HCT116 (cell line): Measurements from ENCODE around the gene DPYD. TPM values are rescaled to one million over a fixed set of nuclear protein-coding genes. Genes with fewer than 3 reads are reported as not detected.

Source experiments
- ATAC-seq: fragments of 200-7000 bp; cut with Tn5 transposase; 2 replicates; pipeline ENCODE4 v1.9.1; 2020; ENCODE audit warnings: mild to moderate bottlenecking, moderate library complexity
- BruUV-seq: library from RNA; stranded (reverse); fragments of 400-500 nt; replicated peaks from 2 replicates; lab custom pipeline; 2021; lab: Mats Ljungman, UMichigan
- CTCF ChIA-PET: fragments of 300-600 bp; sonication (Branson Sonifier 250); formaldehyde crosslinking; loops from one replicate; lab custom pipeline; 2021; ENCODE audit warnings: antibody characterized with exemption; lab: Charles Lee
- POLR2A ChIA-PET: fragments of 300-600, 350-600 bp; sonication (Branson Sonifier 250); formaldehyde crosslinking; loops from one replicate; lab custom pipeline; 2021; ENCODE audit warnings: antibody characterized with exemption; lab: Charles Lee
- RAD21 ChIA-PET, 2 experiments: fragments of 300-600 bp; sonication (Branson Sonifier 250); formaldehyde crosslinking; loops; one replicate each; lab custom pipeline; 2023; ENCODE audit warnings: low total read pairs in 2 of 2; ENCODE audit not compliant: uncharacterized antibody in 2 of 2, unreplicated experiment in 2 of 2, low non-redundant PET in 1 of 2; lab: Charles Lee
- DNase-seq: peaks from one replicate; pipeline ENCODE4 v3.0.0-alpha.2; 2010; ENCODE audit warnings: low read depth, low spot score
- H2AFZ ChIP-seq: fragments of 200-600 bp; shearing (Covaris generic), sonication (generic); 2 replicates; pipeline ENCODE4 v1.6.1; 2017; ENCODE audit warnings: low read depth, mixed run types, mixed read lengths, antibody characterized with exemption, low read length; ENCODE audit not compliant: poor library complexity, severe bottlenecking
- H3K27ac ChIP-seq: 2 replicates; pipeline ENCODE4 v1.5.1; 2012; ENCODE audit warnings: low read depth, low read length
- H3K27me3 ChIP-seq: fragments of 200-600 bp; sonication (generic); 2 replicates; pipeline ENCODE4 v1.6.1; 2016; ENCODE audit warnings: mixed run types, low read length, mixed read lengths; ENCODE audit not compliant: insufficient read depth
- H3K36me3 ChIP-seq, 2 experiments: fragments of 200-500 bp in 1 of 2; fragments of 200-600 bp in 1 of 2; sonication (Bioruptor generic) in 1 of 2; sonication (generic) in 1 of 2; 2 replicates each; pipeline versions ENCODE4 v1.5.1 to v1.6.1; 2014 to 2016; ENCODE audit warnings: low read length in 2 of 2, inconsistent platforms in 1 of 2, mixed read lengths in 1 of 2, mixed run types in 1 of 2; ENCODE audit not compliant: insufficient read depth in 2 of 2, control insufficient read depth in 1 of 2
- H3K4me1 ChIP-seq, 2 experiments: fragments of 200-600 bp in 1 of 2; sonication (generic) in 1 of 2; 2 replicates each; pipeline versions ENCODE4 v1.5.1 to v1.6.1; 2012 to 2017; ENCODE audit warnings: low read length in 2 of 2, inconsistent platforms in 1 of 2, mild to moderate bottlenecking in 1 of 2, mixed read lengths in 1 of 2, mixed run types in 1 of 2, moderate library complexity in 1 of 2; ENCODE audit not compliant: insufficient read depth in 2 of 2, control insufficient read depth in 1 of 2
- H3K4me2 ChIP-seq: fragments of 200-600 bp; sonication (generic); 2 replicates; pipeline ENCODE4 v1.6.1; 2017; ENCODE audit warnings: mixed run types, low read length, mixed read lengths
- H3K4me3 ChIP-seq, 2 experiments: fragments of 200-600 bp in 1 of 2; sonication (generic) in 1 of 2; replicated peaks in 1 of 2; 2 replicates each; pipeline ENCODE4 v1.5.1; 2011 to 2016; ENCODE audit warnings: low read length in 2 of 2, control low read depth in 1 of 2, low read depth in 1 of 2, mild to moderate bottlenecking in 1 of 2, mixed read lengths in 1 of 2, mixed run types in 1 of 2
- H3K79me2 ChIP-seq: fragments of 200-600 bp; sonication (generic); 2 replicates; pipeline ENCODE4 v1.6.1; 2017; ENCODE audit warnings: mild to moderate bottlenecking, mixed run types, low read length, moderate library complexity, mixed read lengths; ENCODE audit not compliant: insufficient read depth
- H3K9ac ChIP-seq: fragments of 200-600 bp; sonication (generic); 2 replicates; pipeline ENCODE4 v1.6.1; 2016; ENCODE audit warnings: low read length, mixed read lengths
- H3K9me2 ChIP-seq: fragments of 200-600 bp; sonication (generic), shearing (Covaris generic); 2 replicates; pipeline ENCODE4 v1.6.1; 2017; ENCODE audit warnings: mixed run types, mild to moderate bottlenecking, moderate library complexity; ENCODE audit not compliant: insufficient read depth
- H3K9me3 ChIP-seq, 2 experiments: fragments of 200-500 bp in 1 of 2; fragments of 200-600 bp in 1 of 2; sonication (Bioruptor generic) in 1 of 2; sonication (generic) in 1 of 2; 2 replicates each; pipeline ENCODE4 v1.6.1; 2014 to 2017; ENCODE audit warnings: low read length in 2 of 2, mixed read lengths in 2 of 2, inconsistent platforms in 1 of 2, low read depth in 1 of 2, mild to moderate bottlenecking in 1 of 2, mixed run types in 1 of 2, moderate library complexity in 1 of 2; ENCODE audit not compliant: control insufficient read depth in 1 of 2, insufficient read depth in 1 of 2
- H4K20me1 ChIP-seq: fragments of 200-600 bp; sonication (generic), shearing (Covaris generic); 2 replicates; pipeline ENCODE4 v1.6.1; 2017; ENCODE audit warnings: mixed run types, mild to moderate bottlenecking, moderate library complexity; ENCODE audit not compliant: insufficient read depth
- CBX3 ChIP-seq: IDR thresholded peaks from 2 replicates; pipeline ENCODE4 v1.6.1; 2012; ENCODE audit warnings: low read depth
- CTCF ChIP-seq, 3 experiments: fragments of 200-600 bp in 1 of 3; sonication (generic) in 1 of 3; IDR thresholded peaks in 2 of 3; conservative IDR thresholded peaks in 1 of 3; 2 replicates each; pipeline ENCODE4 v1.5.1; 2012 to 2017; ENCODE audit warnings: low read depth in 2 of 3, low read length in 2 of 3, antibody characterized with exemption in 1 of 3, borderline replicate concordance in 1 of 3, control low read depth in 1 of 3, mild to moderate bottlenecking in 1 of 3, mixed read lengths in 1 of 3, mixed run types in 1 of 3, moderate library complexity in 1 of 3; ENCODE audit not compliant: insufficient read depth in 1 of 3
- EZH2 ChIP-seq: fragments of 200-600 bp; sonication (generic); IDR thresholded peaks from 2 replicates; pipeline ENCODE4 v1.6.1; 2017; ENCODE audit warnings: antibody characterized with exemption, mixed run types
- EZH2phosphoT487 ChIP-seq: fragments of 200-600 bp; IDR thresholded peaks from 2 replicates; pipeline ENCODE4 v1.6.1; 2018; ENCODE audit warnings: antibody characterized with exemption, borderline replicate concordance
- POLR2A ChIP-seq: IDR thresholded peaks from 2 replicates; pipeline ENCODE4 v1.7.0; 2011; ENCODE audit warnings: borderline replicate concordance; ENCODE audit not compliant: insufficient read depth, insufficient read length; ENCODE audit errors: extremely low read depth
- POLR2AphosphoS5 ChIP-seq: IDR thresholded peaks from 2 replicates; pipeline ENCODE4 v1.6.1; 2011; ENCODE audit warnings: mild to moderate bottlenecking, low read depth, low read length, moderate library complexity
- SIN3A ChIP-seq: IDR thresholded peaks from 2 replicates; pipeline ENCODE4 v1.6.1; 2012; ENCODE audit warnings: low read depth
- SRF ChIP-seq: IDR thresholded peaks from 2 replicates; pipeline ENCODE4 v1.6.1; 2012; ENCODE audit warnings: low read depth
- ZFX ChIP-seq: fragments of 450-650 bp; IDR thresholded peaks from 2 replicates; pipeline ENCODE4 v1.6.1; 2017
- ZNF274 ChIP-seq: fragments of 200-500 bp; sonication (Bioruptor generic); IDR thresholded peaks from 2 replicates; pipeline ENCODE4 v1.6.1; 2014; ENCODE audit warnings: mild to moderate bottlenecking, low read depth, low read length, inconsistent platforms
- intact Hi-C: fragments of 100-400 bp; cut with micrococcal nuclease; formaldehyde crosslinking; loops from 2 replicates; pipeline ENCODE4 v1.10.0; 2022
- total RNA-seq: library from RNA; stranded (reverse); gene quantifications from one replicate; pipeline ENCODE4 v1.2.1, GENCODE V29; 2021; ENCODE audit not compliant: unreplicated experiment
- TF ChIP-seq, protein P1 (sequence below): IDR thresholded peaks from 2 replicates; pipeline ENCODE4 v1.6.1; 2012
- TF ChIP-seq, protein P2 (sequence below): IDR thresholded peaks from 2 replicates; pipeline ENCODE4 v1.6.1; 2012

The DPYD gene
- total RNA-seq, 1 experiment from 2014 or later, result 1.7 TPM

DNA sequence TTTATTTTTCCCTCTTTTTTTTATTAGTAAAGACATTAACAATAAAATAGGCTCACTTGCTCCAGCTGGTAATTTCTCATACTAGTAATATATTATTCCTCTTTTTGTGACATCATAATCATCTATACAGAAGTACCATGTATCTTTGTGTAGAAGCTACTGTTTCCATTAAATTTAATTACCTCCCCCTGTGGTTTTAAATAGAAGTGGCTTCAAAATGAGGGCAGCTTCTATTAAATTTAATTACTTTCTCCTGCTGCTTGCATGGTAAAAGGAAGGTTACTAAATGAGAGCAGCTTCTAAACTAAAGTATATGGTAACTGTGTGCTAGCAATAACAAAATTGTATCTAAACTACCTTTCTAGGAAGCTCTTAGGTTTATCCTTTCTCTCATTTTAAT, 94.0 kb downstream of the DPYD start:
- Histone ChIP-seq H3K27ac (no peak overlapping the region), H2AFZ (no peak overlapping the region), H3K9me3 (no peaks in the 10 kb centered on the region), H3K36me3 (no peaks in the 10 kb centered on the region), H3K9ac (no peak overlapping the region), H4K20me1 (no peaks in the 10 kb centered on the region), H3K4me1 (no peaks in the 10 kb centered on the region), H3K4me2 (no peak overlapping the region), H3K4me3 (no peak overlapping the region), H3K79me2 (no peaks in the 10 kb centered on the region), H3K9me2 (no peaks in the 10 kb centered on the region; the same call in 1 of the 2 replicates), H3K27me3 (no peaks in the 10 kb centered on the region)
- TF ChIP-seq SIN3A (no peak), CTCF (IDR thresholded peaks at IDR 0.05 in 2 of 3, conservative IDR thresholded peaks at IDR 0.05 in 1 of 3; ENCODE audit: borderline replicate concordance in 1 of 3, insufficient read depth in 1 of 3, low read depth in 2 of 3, low read length in 2 of 3) (no peak), ZFX (no peak), EZH2phosphoT487 (no peak), POLR2A (no peak), SRF (no peak), CBX3 (no peak), ZNF274 (no peak), EZH2 (no peak), POLR2AphosphoS5 (no peak)
- TF ChIP-seq, protein P1, sequence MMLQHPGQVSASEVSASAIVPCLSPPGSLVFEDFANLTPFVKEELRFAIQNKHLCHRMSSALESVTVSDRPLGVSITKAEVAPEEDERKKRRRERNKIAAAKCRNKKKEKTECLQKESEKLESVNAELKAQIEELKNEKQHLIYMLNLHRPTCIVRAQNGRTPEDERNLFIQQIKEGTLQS, result no peak
- TF ChIP-seq, protein P2, sequence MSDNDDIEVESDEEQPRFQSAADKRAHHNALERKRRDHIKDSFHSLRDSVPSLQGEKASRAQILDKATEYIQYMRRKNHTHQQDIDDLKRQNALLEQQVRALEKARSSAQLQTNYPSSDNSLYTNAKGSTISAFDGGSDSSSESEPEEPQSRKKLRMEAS, result no peak
- ChIA-PET CTCF (interaction anchor here (1.3 kb wide), 1 partner anchor 9 kb away, joined by 4 read pairs; no protein-coding TSS in a partner anchor), POLR2A (no interaction called here), RAD21 (no interaction called here)
- DNase-seq (no peak), ATAC-seq (no peak)
- intact Hi-C loops, result no loop called here
- BruUV-seq, result no TSS peak
